HEK293T (cell line): ENCODE data around the gene MBNL3.
"Not testable (repeated sequence)": the region's sequence is repeated elsewhere in the genome, so short reads cannot be mapped to it uniquely, and the experiment has no call there.

ENCODE experiments used
- CTCF ChIA-PET: fragments of 350-600 bp; formaldehyde crosslinking; extraction: SDS; loops from one replicate; lab custom pipeline; 2021; ENCODE audit warnings: antibody characterized with exemption, inconsistent platforms; lab: Yijun Ruan, JAX
- POLR2A ChIA-PET: fragments of 350-600 bp; formaldehyde crosslinking; extraction: SDS; loops from one replicate; lab custom pipeline; 2020; ENCODE audit warnings: antibody characterized with exemption, inconsistent platforms; lab: Yijun Ruan, JAX
- DNase-seq: peaks from one replicate; pipeline ENCODE4 v3.0.0; 2012; ENCODE audit warnings: mixed read lengths; ENCODE audit errors: extremely low spot score
- ARNT ChIP-seq: fragments of 450-650 bp; IDR thresholded peaks from 2 replicates; pipeline ENCODE4 v1.6.1; 2017; ENCODE audit warnings: mild to moderate bottlenecking
- CTBP1 ChIP-seq: fragments of 450-650 bp; IDR thresholded peaks from 2 replicates; pipeline ENCODE4 v1.6.1; 2016; ENCODE audit warnings: borderline replicate concordance
- ELF4 ChIP-seq: fragments of 450-650 bp; IDR thresholded peaks from 2 replicates; pipeline ENCODE4 v1.6.1; 2017; ENCODE audit warnings: antibody characterized with exemption
- FOXA1 ChIP-seq: fragments of 450-650 bp; IDR thresholded peaks from 2 replicates; pipeline ENCODE4 v1.6.1; 2016; ENCODE audit warnings: mild to moderate bottlenecking
- FOXK2 ChIP-seq: fragments of 450-650 bp; IDR thresholded peaks from 2 replicates; pipeline ENCODE4 v1.6.1; 2016; ENCODE audit warnings: mild to moderate bottlenecking
- FOXM1 ChIP-seq: fragments of 450-650 bp; IDR thresholded peaks from 2 replicates; pipeline ENCODE4 v1.6.1; 2017; ENCODE audit warnings: mild to moderate bottlenecking, borderline replicate concordance
- HDGF ChIP-seq: fragments of 450-650 bp; IDR thresholded peaks from 2 replicates; pipeline ENCODE4 v1.6.1; 2017; ENCODE audit warnings: antibody characterized with exemption, borderline replicate concordance
- L3MBTL2 ChIP-seq: fragments of 450-650 bp; conservative IDR thresholded peaks from 2 replicates; pipeline ENCODE4 v1.6.1; 2016; ENCODE audit warnings: mild to moderate bottlenecking
- LEF1 ChIP-seq: fragments of 450-650 bp; IDR thresholded peaks from 2 replicates; pipeline ENCODE4 v1.6.1; 2017; ENCODE audit warnings: mild to moderate bottlenecking, borderline replicate concordance
- NFRKB ChIP-seq: fragments of 450-650 bp; IDR thresholded peaks from 2 replicates; pipeline ENCODE4 v1.6.1; 2016; ENCODE audit warnings: mild to moderate bottlenecking, moderate library complexity
- PKNOX1 ChIP-seq: fragments of 450-650 bp; IDR thresholded peaks from 2 replicates; pipeline ENCODE4 v1.6.1; 2016
- SUZ12 ChIP-seq: fragments of 450-650 bp; IDR thresholded peaks from 2 replicates; pipeline ENCODE4 v1.6.1; 2016; ENCODE audit warnings: mild to moderate bottlenecking
- TARDBP ChIP-seq: fragments of 450-650 bp; IDR thresholded peaks from 2 replicates; pipeline ENCODE4 v1.6.1; 2016
- ZNF384 ChIP-seq: fragments of 450-650 bp; IDR thresholded peaks from 2 replicates; pipeline ENCODE4 v1.6.1; 2016

The MBNL3 gene

GRCh38 chrX:132331000-132331399 is 157.8 kb downstream of the MBNL3 start:
- CTCF ChIA-PET: no interaction called here
- POLR2A ChIA-PET: no interaction called here

GRCh38 chrX:132330156-132330729 is 158.6 kb downstream of the MBNL3 start:
- CTCF ChIA-PET: no interaction called here
- POLR2A ChIA-PET: no interaction called here

More at GRCh38 chrX:132331000-132331399, 157.8 kb downstream of the MBNL3 start:
- TF ChIP-seq SUZ12 (no peak), ELF4 (no peak), LEF1 (no peak), HDGF (no peak), CTBP1 (no peak), TARDBP (no peak), FOXK2 (no peak), NFRKB (no peak), FOXM1 (no peak), FOXA1 (no peak), PKNOX1 (no peak)
- no peak for DNase-seq

GRCh38 chrX:132326960-132327359 is 161.9 kb downstream of the MBNL3 start:
- CTCF ChIA-PET, DNase-seq, POLR2A ChIA-PET: not testable (repeated sequence)

More at GRCh38 chrX:132330156-132330729, 158.6 kb downstream of the MBNL3 start:
- no peak for TF ChIP-seq ARNT
- no peak for TF ChIP-seq FOXK2
- TF ChIP-seq ELF4: no peak
- TF ChIP-seq LEF1: no peak
- no peak for TF ChIP-seq HDGF
- TF ChIP-seq ZNF384: no peak
- TF ChIP-seq FOXM1: no peak
- no peak for TF ChIP-seq SUZ12
- TF ChIP-seq L3MBTL2: no peak
- no peak for TF ChIP-seq FOXA1
- DNase-seq: no peak
